Kidney (tissue), 14 donors: ENCODE measurements around the gene FKBP2. TPM values are rescaled to one million over a fixed set of nuclear protein-coding genes. Genes with fewer than 3 reads are reported as not detected.

Source experiments
- DNase-seq, 5 donors: peaks; one replicate each; pipeline ENCODE4 v3.0.0-alpha.2; 2013 to 2020
- FAIRE-seq: peaks from 2 replicates; lab custom pipeline; 2012; peaks lifted over from hg19 to GRCh38; lab: Jason Lieb, UNC
- H3K27ac ChIP-seq, 2 donors: one replicate each; pipeline ENCODE4 v1.7.0; 2013; ENCODE audit warnings: low read depth in 2 of 2, low read length in 2 of 2, inconsistent platforms in 1 of 2
- H3K27me3 ChIP-seq: one replicate; pipeline ENCODE4 v1.7.1; 2013; ENCODE audit warnings: low read length, inconsistent platforms; ENCODE audit not compliant: control insufficient read depth, insufficient read depth
- H3K36me3 ChIP-seq, 3 donors: one replicate each; pipeline versions ENCODE4 v1.7.0 to v1.7.1; 2013; ENCODE audit warnings: low read length in 3 of 3, control low read depth in 1 of 3, inconsistent platforms in 1 of 3; ENCODE audit not compliant: insufficient read depth in 3 of 3, control insufficient read depth in 2 of 3
- H3K4me1 ChIP-seq, 3 donors: one replicate each; pipeline versions ENCODE4 v1.7.0 to v1.7.1; 2013; ENCODE audit warnings: low read length in 3 of 3, inconsistent platforms in 1 of 3, low read depth in 1 of 3; ENCODE audit not compliant: control insufficient read depth in 2 of 3, insufficient read depth in 2 of 3
- H3K4me3 ChIP-seq, 3 donors: one replicate each; pipeline versions ENCODE4 v1.7.0 to v1.8.1; 2013; ENCODE audit warnings: low read length in 3 of 3, control low read depth in 1 of 3, inconsistent platforms in 1 of 3
- H3K9ac ChIP-seq, 3 donors: one replicate each; pipeline versions ENCODE4 v1.7.0 to v1.7.1; 2013; ENCODE audit warnings: low read length in 3 of 3, control low read depth in 1 of 3, inconsistent platforms in 1 of 3
- H3K9me3 ChIP-seq, 3 donors: one replicate each; pipeline versions ENCODE4 v1.7.0 to v1.7.1; 2013; ENCODE audit warnings: low read length in 3 of 3, control low read depth in 1 of 3, inconsistent platforms in 1 of 3; ENCODE audit not compliant: control insufficient read depth in 2 of 3, insufficient read depth in 1 of 3
- CTCF ChIP-seq: IDR thresholded peaks from 3 replicates; pipeline ENCODE4 v1.5.1; 2012; ENCODE audit warnings: mild to moderate bottlenecking, moderate library complexity, borderline replicate concordance; ENCODE audit not compliant: insufficient read depth; ENCODE audit errors: extremely low read depth
- intact Hi-C: fragments of 100-400 bp; cut with DNase I; formaldehyde crosslinking; loops from one replicate; pipeline ENCODE4 v1.11.1; 2022
- polyA plus RNA-seq: library from polyadenylated mRNA; stranded (reverse); fragments of 350-450 nt; fragmentation: Illumina TruSeq; extraction: RNeasy Lipid Tissue Mini Kit (QIAGEN cat#74804); gene quantifications from one replicate; pipeline ENCODE4 v1.2.3, GENCODE V29; 2014; ENCODE audit warnings: low read depth, low replicate concordance; ENCODE audit not compliant: insufficient read depth
- total RNA-seq: library from RNA; stranded (reverse); fragmentation: NEBNext Ultra II Directional; extraction: Animal tissue kit (Norgen Biotek cat#: 25700); gene quantifications from one replicate; pipeline ENCODE4 v1.2.1, GENCODE V29; 2021
- donor health status: control.
- donor health status: control.
- donor health status: control.
- donor health status: control.
- donor health status: control.
- donor health status: DM: yes; HTN: yes; CAD: no.
- donor health status: Normal renal cell carcinoma (clear cell type).

Gene FKBP2
- total and polyA plus RNA-seq, 2 donors from 2014 or later = 76.0 to 411 TPM

GRCh38 chr11:64269540-64270220 lies 28.8 kb downstream of the FKBP2 start:
- Histone ChIP-seq H3K27me3 (no peaks in the 10 kb centered on the region), H3K9ac (peak overlapping the region; percentile 62 to 97 (median 90)), H3K36me3 (peaks cover 0 to 4% (median 0%) of the 10 kb centered on the region in 3 donors), H3K27ac (peak overlapping the region; percentile 94 to 99), H3K4me3 (peak overlapping the region; percentile 80 to 100 (median 94)), H3K4me1 (peaks cover 0 to 18% (median 9%) of the 10 kb centered on the region in 3 donors), H3K9me3 (no peaks in the 10 kb centered on the region)
- no peak for TF ChIP-seq CTCF
- DNase-seq = peak; percentile 99 to 100 (median 99)
- peak; percentile 93 for FAIRE-seq
- intact Hi-C loops = no loop called here

- Histone ChIP-seq H3K27ac (no peak overlapping the region), H3K9ac (no peak overlapping the region), H3K9me3 (no peaks in the 10 kb centered on the region), H3K27me3 (no peaks in the 10 kb centered on the region), H3K36me3 (peaks cover 0 to 4% (median 2%) of the 10 kb centered on the region in 3 donors), H3K4me1 (peaks cover 0 to 4% (median 0%) of the 10 kb centered on the region in 3 donors), H3K4me3 (no peak overlapping the region)
- intact Hi-C loops = no loop called here
- no peak for FAIRE-seq
- no peak for TF ChIP-seq CTCF
- DNase-seq = no peak
These were observed 34.3 kb downstream of the FKBP2 start for GRCh38 chr11:64275031-64275800.

- Histone ChIP-seq H3K27ac (no peak overlapping the region), H3K27me3 (no peaks in the 10 kb centered on the region), H3K36me3 (peaks cover 0 to 4% (median 2%) of the 10 kb centered on the region in 3 donors), H3K4me3 (no peak overlapping the region), H3K9me3 (no peaks in the 10 kb centered on the region), H3K9ac (no peak overlapping the region), H3K4me1 (peaks cover 0 to 4% (median 0%) of the 10 kb centered on the region in 3 donors)
- TF ChIP-seq CTCF = no peak
- no peak for DNase-seq
- no peak for FAIRE-seq
- intact Hi-C loops = no loop called here
These were observed 34.9 kb downstream of the FKBP2 start for GRCh38 chr11:64275841-64276240.
